ENCODE data around the gene HLA-DPB1. TPM values are rescaled to one million over a fixed set of nuclear protein-coding genes. Genes with fewer than 3 reads are reported as not detected.

The HLA-DPB1 gene
- polyA plus RNA-seq, 2 donors: 8.7 to 39.1 TPM

GRCh38 chr6:33078919-33079521, 3.2 kb downstream of the HLA-DPB1 start:
- H3K27ac ChIP-seq (ENCODE audit: low read depth in 2 of 2, low read length in 1 of 2): no peak overlapping the region
- H3K4me1 ChIP-seq (ENCODE audit: control insufficient read depth in 2 of 2, insufficient read depth in 2 of 2, low read length in 1 of 2): peaks cover 0 to 5% of the 10 kb centered on the region in 2 donors
- no peaks in the 10 kb centered on the region for H3K36me3 ChIP-seq (ENCODE audit: control insufficient read depth in 2 of 2, insufficient read depth in 2 of 2, low read length in 1 of 2)
- WGBS, 2 donors: 59 to 76% methylated on average over 2 of the region's 2 CpGs
- no peak overlapping the region for H3K4me3 ChIP-seq (ENCODE audit: low read depth in 1 of 2, low read length in 2 of 2)
- no peaks in the 10 kb centered on the region for H3K27me3 ChIP-seq (ENCODE audit: control insufficient read depth in 1 of 2, insufficient read depth in 2 of 2, low read length in 2 of 2)
- H3K9me3 ChIP-seq (ENCODE audit: control insufficient read depth in 2 of 2, insufficient read depth in 1 of 2, low read depth in 1 of 2, low read length in 1 of 2): no peaks in the 10 kb centered on the region

- H3K27ac ChIP-seq (ENCODE audit: low read depth in 2 of 2, low read length in 1 of 2): no peak overlapping the region
- H3K4me1 ChIP-seq (ENCODE audit: control insufficient read depth in 2 of 2, insufficient read depth in 2 of 2, low read length in 1 of 2): peaks cover 0 to 5% of the 10 kb centered on the region in 2 donors
- no peaks in the 10 kb centered on the region for H3K27me3 ChIP-seq (ENCODE audit: control insufficient read depth in 1 of 2, insufficient read depth in 2 of 2, low read length in 2 of 2)
- H3K4me3 ChIP-seq (ENCODE audit: low read depth in 1 of 2, low read length in 2 of 2): no peak overlapping the region
- H3K36me3 ChIP-seq (ENCODE audit: control insufficient read depth in 2 of 2, insufficient read depth in 2 of 2, low read length in 1 of 2): no peaks in the 10 kb centered on the region
- 78 to 79% methylated on average over 4 of the region's 4 CpGs for WGBS, 2 donors
- H3K9me3 ChIP-seq (ENCODE audit: control insufficient read depth in 2 of 2, insufficient read depth in 1 of 2, low read depth in 1 of 2, low read length in 1 of 2): no peaks in the 10 kb centered on the region
These were observed 3.8 kb downstream of the HLA-DPB1 start for GRCh38 chr6:33079580-33079979.

- H3K27ac ChIP-seq (ENCODE audit: low read depth in 2 of 2, low read length in 1 of 2): peak overlapping the region; percentile 67 to 80
- H3K4me3 ChIP-seq (ENCODE audit: low read depth in 1 of 2, low read length in 2 of 2): peak overlapping the region; percentile 43 to 50
- H3K27me3 ChIP-seq (ENCODE audit: control insufficient read depth in 1 of 2, insufficient read depth in 2 of 2, low read length in 2 of 2): no peaks in the 10 kb centered on the region
- peaks cover 0 to 5% of the 10 kb centered on the region in 2 donors for H3K4me1 ChIP-seq (ENCODE audit: control insufficient read depth in 2 of 2, insufficient read depth in 2 of 2, low read length in 1 of 2)
- no peaks in the 10 kb centered on the region for H3K36me3 ChIP-seq (ENCODE audit: control insufficient read depth in 2 of 2, insufficient read depth in 2 of 2, low read length in 1 of 2)
- 16 to 19% methylated on average over 47 to 49 of the region's 49 CpGs for WGBS, 2 donors
- H3K9me3 ChIP-seq (ENCODE audit: control insufficient read depth in 2 of 2, insufficient read depth in 1 of 2, low read depth in 1 of 2, low read length in 1 of 2): no peaks in the 10 kb centered on the region
These were observed 4.6 kb downstream of the HLA-DPB1 start for GRCh38 chr6:33080127-33081089.

GRCh38 chr6:33081098-33081824, 5.5 kb downstream of the HLA-DPB1 start:
- WGBS, 2 donors: 56 to 73% methylated on average over 16 of the region's 16 CpGs
- peak overlapping the region; percentile 43 to 50 for H3K4me3 ChIP-seq (ENCODE audit: low read depth in 1 of 2, low read length in 2 of 2)

GRCh38 chr6:33082702-33083101, 6.9 kb downstream of the HLA-DPB1 start:
- peaks cover 0 to 5% of the 10 kb centered on the region in 2 donors for H3K4me1 ChIP-seq (ENCODE audit: control insufficient read depth in 2 of 2, insufficient read depth in 2 of 2, low read length in 1 of 2)
- 42 to 50% methylated on average over 2 of the region's 2 CpGs for WGBS, 2 donors
- no peak overlapping the region for H3K27ac ChIP-seq (ENCODE audit: low read depth in 2 of 2, low read length in 1 of 2)
- H3K27me3 ChIP-seq (ENCODE audit: control insufficient read depth in 1 of 2, insufficient read depth in 2 of 2, low read length in 2 of 2): no peaks in the 10 kb centered on the region
- no peaks in the 10 kb centered on the region for H3K36me3 ChIP-seq (ENCODE audit: control insufficient read depth in 2 of 2, insufficient read depth in 2 of 2, low read length in 1 of 2)
- no peak overlapping the region for H3K4me3 ChIP-seq (ENCODE audit: low read depth in 1 of 2, low read length in 2 of 2)
- no peaks in the 10 kb centered on the region for H3K9me3 ChIP-seq (ENCODE audit: control insufficient read depth in 2 of 2, insufficient read depth in 1 of 2, low read depth in 1 of 2, low read length in 1 of 2)

More at GRCh38 chr6:33081098-33081824, 5.5 kb downstream of the HLA-DPB1 start:
- peaks cover 0 to 5% of the 10 kb centered on the region in 2 donors for H3K4me1 ChIP-seq (ENCODE audit: control insufficient read depth in 2 of 2, insufficient read depth in 2 of 2, low read length in 1 of 2)
- no peaks in the 10 kb centered on the region for H3K36me3 ChIP-seq (ENCODE audit: control insufficient read depth in 2 of 2, insufficient read depth in 2 of 2, low read length in 1 of 2)
- no peaks in the 10 kb centered on the region for H3K27me3 ChIP-seq (ENCODE audit: control insufficient read depth in 1 of 2, insufficient read depth in 2 of 2, low read length in 2 of 2)
- no peaks in the 10 kb centered on the region for H3K9me3 ChIP-seq (ENCODE audit: control insufficient read depth in 2 of 2, insufficient read depth in 1 of 2, low read depth in 1 of 2, low read length in 1 of 2)
- H3K27ac ChIP-seq (ENCODE audit: low read depth in 2 of 2, low read length in 1 of 2): peak overlapping the region; percentile 61 to 67

GRCh38 chr6:33085627-33086026, 9.8 kb downstream of the HLA-DPB1 start:
- 62 to 87% methylated on average over 8 of the region's 8 CpGs for WGBS, 2 donors
- Histone ChIP-seq H3K36me3 (ENCODE audit: control insufficient read depth in 2 of 2, insufficient read depth in 2 of 2, low read length in 1 of 2) (no peaks in the 10 kb centered on the region), H3K27me3 (ENCODE audit: control insufficient read depth in 1 of 2, insufficient read depth in 2 of 2, low read length in 2 of 2) (no peaks in the 10 kb centered on the region), H3K9me3 (ENCODE audit: control insufficient read depth in 2 of 2, insufficient read depth in 1 of 2, low read depth in 1 of 2, low read length in 1 of 2) (no peaks in the 10 kb centered on the region), H3K4me3 (ENCODE audit: low read depth in 1 of 2, low read length in 2 of 2) (no peak overlapping the region), H3K27ac (ENCODE audit: low read depth in 2 of 2, low read length in 1 of 2) (no peak overlapping the region), H3K4me1 (ENCODE audit: control insufficient read depth in 2 of 2, insufficient read depth in 2 of 2, low read length in 1 of 2) (peaks cover 0 to 2% of the 10 kb centered on the region in 2 donors)

GRCh38 chr6:33088258-33088930, 12.6 kb downstream of the HLA-DPB1 start:
- 48 to 62% methylated on average over 3 of the region's 3 CpGs for WGBS, 2 donors
- Histone ChIP-seq H3K27ac (ENCODE audit: low read depth in 2 of 2, low read length in 1 of 2) (no peak overlapping the region), H3K27me3 (ENCODE audit: control insufficient read depth in 1 of 2, insufficient read depth in 2 of 2, low read length in 2 of 2) (no peaks in the 10 kb centered on the region), H3K36me3 (ENCODE audit: control insufficient read depth in 2 of 2, insufficient read depth in 2 of 2, low read length in 1 of 2) (no peaks in the 10 kb centered on the region), H3K4me3 (ENCODE audit: low read depth in 1 of 2, low read length in 2 of 2) (no peak overlapping the region), H3K4me1 (ENCODE audit: control insufficient read depth in 2 of 2, insufficient read depth in 2 of 2, low read length in 1 of 2) (no peaks in the 10 kb centered on the region), H3K9me3 (ENCODE audit: control insufficient read depth in 2 of 2, insufficient read depth in 1 of 2, low read depth in 1 of 2, low read length in 1 of 2) (no peaks in the 10 kb centered on the region)

GRCh38 chr6:33088931-33089620, 13.3 kb downstream of the HLA-DPB1 start:
- Histone ChIP-seq H3K27me3 (ENCODE audit: control insufficient read depth in 1 of 2, insufficient read depth in 2 of 2, low read length in 2 of 2) (no peaks in the 10 kb centered on the region), H3K4me3 (ENCODE audit: low read depth in 1 of 2, low read length in 2 of 2) (no peak overlapping the region), H3K9me3 (ENCODE audit: control insufficient read depth in 2 of 2, insufficient read depth in 1 of 2, low read depth in 1 of 2, low read length in 1 of 2) (no peaks in the 10 kb centered on the region), H3K36me3 (ENCODE audit: control insufficient read depth in 2 of 2, insufficient read depth in 2 of 2, low read length in 1 of 2) (no peaks in the 10 kb centered on the region), H3K27ac (ENCODE audit: low read depth in 2 of 2, low read length in 1 of 2) (no peak overlapping the region), H3K4me1 (ENCODE audit: control insufficient read depth in 2 of 2, insufficient read depth in 2 of 2, low read length in 1 of 2) (no peaks in the 10 kb centered on the region)
- 42 to 53% methylated on average over 6 of the region's 6 CpGs for WGBS, 2 donors

Measured in esophagus (tissue), 2 donors.